ENCODE data around the gene ITGB4. TPM values are rescaled to one million over a fixed set of nuclear protein-coding genes. Genes with fewer than 3 reads are reported as not detected.
A peak's percentile ranks its signal among the peaks of the same experiment; 100 is the strongest.

Gene ITGB4
- total and polyA plus RNA-seq, 10 of the 15 experiments (the other 5 are each of a cell fraction or from before 2014, with no cell fraction given), result 0.06 to 1.6 (median 0.27) TPM; not detected in 2

GRCh38 chr17:75737133-75737962 lies 16.1 kb downstream of the ITGB4 start (continued):
- TF ChIP-seq HCFC1 (IDR thresholded peaks at IDR 0.05; ENCODE audit: low read length) (no peak), SMAD1 (IDR thresholded peaks at IDR 0.05; ENCODE audit: low read depth, partially characterized antibody) (no peak), POU2F2 (IDR thresholded peaks at IDR 0.05; ENCODE audit: borderline replicate concordance, low read depth, low read length) (no peak), WRNIP1 (IDR thresholded peaks at IDR 0.05; ENCODE audit: borderline replicate concordance, low read depth, low read length) (no peak)

DNA sequence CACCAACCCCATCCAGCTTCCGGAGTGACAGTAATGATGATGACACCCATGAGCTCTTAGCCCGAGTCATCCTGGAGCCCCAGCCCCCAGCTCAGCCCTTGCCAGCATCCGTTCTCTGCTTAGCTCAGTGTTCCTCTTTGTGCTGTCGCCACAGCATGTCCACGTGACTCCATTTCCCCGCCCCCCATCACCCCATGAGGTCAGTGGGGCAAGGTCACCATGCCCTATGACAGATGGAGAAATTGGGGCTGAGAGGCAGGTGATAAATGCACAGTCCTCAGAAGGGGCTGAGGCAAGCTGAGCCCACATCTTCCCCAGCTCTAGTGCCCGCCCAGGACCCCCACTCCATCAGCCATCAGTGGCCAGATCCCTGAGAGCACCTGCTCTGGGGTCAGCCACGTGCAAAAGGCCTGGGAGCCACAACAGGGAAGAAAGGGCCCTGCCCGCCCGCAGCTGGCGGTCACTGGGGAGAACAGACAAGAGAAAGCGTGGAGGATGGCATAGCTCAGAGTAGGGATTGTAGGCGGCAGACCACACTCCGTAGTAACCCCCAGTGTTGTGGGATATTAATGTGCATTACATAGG lies 17.1 kb downstream of the ITGB4 start:
- H3K79me2 ChIP-seq (ENCODE audit: control insufficient read depth, insufficient read depth, low read length), result no peaks in the 10 kb centered on the region
- no peak overlapping the region for H3K27ac ChIP-seq (ENCODE audit: control insufficient read depth, insufficient read depth)
- no peaks in the 10 kb centered on the region for H3K9me3 ChIP-seq (replicated peaks; ENCODE audit: control insufficient read depth, insufficient read depth, low read length)
- H3K9ac ChIP-seq (ENCODE audit: control insufficient read depth, insufficient read depth, low read length), result no peak overlapping the region
- BruUV-seq (replicated peaks), result no TSS peak
- RAD21 ChIA-PET (ENCODE audit: unreplicated experiment), result interaction anchor here (0.6 to 1.8 kb wide), 7 partner anchors 9 to 93 kb away, joined by 3 to 9 read pairs (median 4); a partner anchor contains a TSS
- TF ChIP-seq USF1 (IDR thresholded peaks at IDR 0.05; ENCODE audit: borderline replicate concordance, extremely low read length, insufficient read depth, low read depth, low read length) (peak; percentile 76), SMARCA5 (IDR thresholded peaks at IDR 0.05) (no peak), SPI1 (IDR thresholded peaks at IDR 0.05; ENCODE audit: borderline replicate concordance, insufficient read depth, low read depth, low read length) (peak; percentile 24; the same call in 1 of the 2 replicates), ESRRA (IDR thresholded peaks at IDR 0.05; ENCODE audit: low read length) (peak; percentile 25; the same call in 1 of the 2 replicates), IRF5 (IDR thresholded peaks at IDR 0.05; ENCODE audit: borderline replicate concordance) (no peak), BHLHE40 (IDR thresholded peaks at IDR 0.05; ENCODE audit: borderline replicate concordance in 1 of 2, low read depth in 2 of 2, low read length in 1 of 2) (peak in 1 of 2 experiments; percentile 27; a peak in 1 of 4 replicates), NR2F1 (conservative IDR thresholded peaks at IDR 0.05) (peak; percentile 75), EGR1 (IDR thresholded peaks at IDR 0.05; ENCODE audit: borderline replicate concordance in 1 of 2, low read depth in 2 of 2, low read length in 2 of 2) (no peak)
- ATAC-seq (peak; percentile 80), FAIRE-seq (no peak), DNase-seq (ENCODE audit: low read depth, low spot score) (no peak)
- peaks cover 7% of the 10 kb centered on the region for H3K4me1 ChIP-seq (ENCODE audit: control insufficient read depth, insufficient read depth, low read length)
- POLR2A ChIA-PET, result interaction anchor here (0.6 to 1.2 kb wide), 2 partner anchors 10 to 39 kb away, joined by 3 to 5 read pairs; no protein-coding TSS in a partner anchor
- H3K4me3 ChIP-seq, result no peak overlapping the region
- CTCF ChIA-PET, result interaction anchor here (0.7 to 6.0 kb wide), 12 partner anchors 9 to 138 kb away, joined by 3 to 48 read pairs (median 5); partner anchors contain the start of gene SMIM5
- WGBS (ENCODE audit: insufficient coverage, insufficient replicate concordance, low lambda C conversion rate, missing lambda C conversion rate), result 33% methylated on average over 14 of the region's 14 CpGs
- SMC1A ChIA-PET (ENCODE audit: uncharacterized antibody, unreplicated experiment), result interaction anchor here (0.6 to 2.8 kb wide), 7 partner anchors 10 to 284 kb away, joined by 3 to 18 read pairs (median 3); a partner anchor contains a TSS
- no peak overlapping the region for H3K4me2 ChIP-seq (ENCODE audit: control insufficient read depth, insufficient read depth)
- H3K36me3 ChIP-seq (ENCODE audit: control insufficient read depth in 2 of 2, insufficient read depth in 2 of 2, low read length in 1 of 2), result no peaks in the 10 kb centered on the region
- peak overlapping the region; percentile 47 for H2AFZ ChIP-seq (ENCODE audit: control insufficient read depth, low read depth, low read length)
- in situ Hi-C loops (cut with MboI) (no loop called here), intact Hi-C loops (cut with micrococcal nuclease; ENCODE audit: unreplicated experiment) (no loop called here)
- H3K27me3 ChIP-seq (replicated peaks in 1 of 2; ENCODE audit: control insufficient read depth in 2 of 2, insufficient read depth in 2 of 2, low read length in 1 of 2), result no peaks in the 10 kb centered on the region
- no peaks in the 10 kb centered on the region for H4K20me1 ChIP-seq (ENCODE audit: control insufficient read depth, insufficient read depth)
